B cell (primary cell): Measurements from ENCODE around the gene APRT. TPM values are rescaled to one million over a fixed set of nuclear protein-coding genes. Genes with fewer than 3 reads are reported as not detected.

Experiments used
- ATAC-seq: fragments of 200-7000 bp; cut with Tn5 transposase; one replicate; pipeline ENCODE4 v1.10.0; 2021; ENCODE audit warnings: low read depth, mild to moderate bottlenecking, moderate number of reproducible peaks, moderate library complexity
- CTCF ChIA-PET: fragments of 350-600 bp; sonication (Branson Sonifier 250); formaldehyde crosslinking; loops from one replicate; lab custom pipeline; 2021; ENCODE audit warnings: antibody characterized with exemption, inconsistent platforms; lab: Charles Lee
- POLR2A ChIA-PET: fragments of 350-600 bp; sonication (Branson Sonifier 250); formaldehyde crosslinking; loops from one replicate; lab custom pipeline; 2021; ENCODE audit warnings: antibody characterized with exemption; lab: Charles Lee
- DNase-seq: peaks from one replicate; pipeline ENCODE4 v3.0.0; 2013
- H2AFZ ChIP-seq: 2 replicates; pipeline ENCODE4 v1.6.1; 2012; ENCODE audit warnings: mild to moderate bottlenecking, low read depth, low read length; ENCODE audit not compliant: insufficient read depth, poor library complexity, severe bottlenecking
- H3K27ac ChIP-seq, 2 donors: 1 replicate in 1 of 2; 2 replicates in 1 of 2; pipeline ENCODE4 v1.5.1; 2012 to 2013; ENCODE audit warnings: low read length in 2 of 2, mild to moderate bottlenecking in 2 of 2, moderate library complexity in 1 of 2
- H3K27me3 ChIP-seq, 4 experiments: fragments of 200-600 bp in 1 of 4; sonication (generic) in 1 of 4; replicated peaks in 1 of 4; 1 replicate in 2 of 4; 2 replicates in 2 of 4; pipeline versions ENCODE4 v1.6.1 to v1.7.0; 2013 to 2016; ENCODE audit warnings: low read length in 3 of 4, mild to moderate bottlenecking in 2 of 4, mixed read lengths in 1 of 4, moderate library complexity in 1 of 4; ENCODE audit not compliant: insufficient read depth in 4 of 4, control insufficient read depth in 3 of 4; ENCODE audit errors: control extremely low read depth in 1 of 4
- H3K36me3 ChIP-seq, 2 experiments: replicated peaks in 1 of 2; 1 replicate in 1 of 2; 2 replicates in 1 of 2; pipeline versions ENCODE4 v1.6.1 to v1.7.1; 2013; ENCODE audit warnings: low read length in 1 of 2; ENCODE audit not compliant: insufficient read depth in 2 of 2, control insufficient read depth in 1 of 2; ENCODE audit errors: control extremely low read depth in 1 of 2, extremely low read depth in 1 of 2
- H3K4me1 ChIP-seq, 2 donors: fragments of 200-600 bp in 1 of 2; sonication (generic) in 1 of 2; 1 replicate in 1 of 2; 2 replicates in 1 of 2; pipeline versions ENCODE4 v1.5.1 to v1.6.1; 2013 to 2017; ENCODE audit warnings: low read length in 2 of 2; ENCODE audit not compliant: control insufficient read depth in 2 of 2, insufficient read depth in 2 of 2
- H3K4me2 ChIP-seq: replicated peaks from 2 replicates; pipeline ENCODE3; 2012; ENCODE audit warnings: mild to moderate bottlenecking, low read depth, low read length; ENCODE audit not compliant: poor library complexity, severe bottlenecking
- H3K4me3 ChIP-seq, 5 experiments: fragments of 200-600 bp in 1 of 5; sonication (generic) in 1 of 5; 1 replicate in 3 of 5; 2 replicates in 2 of 5; pipeline versions ENCODE4 v1.5.1 to v1.7.0; 2011 to 2016; ENCODE audit warnings: low read length in 4 of 5, mild to moderate bottlenecking in 4 of 5, low read depth in 2 of 5, control low read depth in 1 of 5, moderate library complexity in 1 of 5; ENCODE audit not compliant: insufficient read depth in 1 of 5; ENCODE audit errors: control extremely low read depth in 1 of 5, extremely low read depth in 1 of 5
- H3K79me2 ChIP-seq: fragments of 200-600 bp; sonication (generic); one replicate; pipeline ENCODE4 v1.6.0; 2016; ENCODE audit warnings: low read length; ENCODE audit not compliant: control insufficient read depth, insufficient read depth
- H3K9ac ChIP-seq: fragments of 200-600 bp; sonication (generic); 2 replicates; pipeline ENCODE4 v1.6.1; 2017; ENCODE audit warnings: mild to moderate bottlenecking, low read length, moderate library complexity
- H3K9me3 ChIP-seq, 3 donors: one replicate each; pipeline versions ENCODE4 v1.6.1 to v1.7.1; 2013; ENCODE audit warnings: low read length in 2 of 3; ENCODE audit not compliant: control insufficient read depth in 2 of 3, insufficient read depth in 1 of 3; ENCODE audit errors: control extremely low read depth in 1 of 3
- H4K20me1 ChIP-seq: 2 replicates; pipeline ENCODE4 v1.6.0; 2012; ENCODE audit warnings: mild to moderate bottlenecking, low read length; ENCODE audit not compliant: insufficient read depth, control insufficient read depth, poor library complexity, severe bottlenecking
- H3K27ac Mint-ChIP-seq: one replicate; pipeline ENCODE4 v1.8.0; 2021; ENCODE audit warnings: mixed read lengths
- H3K27me3 Mint-ChIP-seq: one replicate; pipeline ENCODE4 v1.8.0; 2021; ENCODE audit warnings: mixed read lengths
- H3K4me1 Mint-ChIP-seq: one replicate; pipeline ENCODE4 v1.8.0; 2021; ENCODE audit warnings: mixed read lengths
- H3K4me3 Mint-ChIP-seq: one replicate; pipeline ENCODE4 v1.8.0; 2021; ENCODE audit warnings: mixed read lengths
- H3K9me3 Mint-ChIP-seq: one replicate; pipeline ENCODE4 v1.8.0; 2022; ENCODE audit warnings: mixed read lengths; ENCODE audit not compliant: insufficient read depth
- EZH2 ChIP-seq: IDR thresholded peaks from 2 replicates; pipeline ENCODE4 v1.6.1; 2012; ENCODE audit warnings: borderline replicate concordance, low read depth, mild to moderate bottlenecking, moderate library complexity, low read length; ENCODE audit not compliant: insufficient read depth, poor library complexity, severe bottlenecking
- WGBS: methylation state at CpG from one replicate; pipeline ENCODE4 v1.1.5; 2013; ENCODE audit warnings: missing lambda C conversion rate; ENCODE audit not compliant: insufficient coverage; 5-methylcytosine and 5-hydroxymethylcytosine counted together
- intact Hi-C: fragments of 100-400 bp; cut with micrococcal nuclease; formaldehyde crosslinking; loops from one replicate; pipeline ENCODE4 v1.10.0; 2022
- polyA plus RNA-seq: library from polyadenylated mRNA; depleted of rRNA; stranded (reverse); fragments of >200 nt; gene quantifications from 2 replicates; pipeline ENCODE4 v1.2.3, GENCODE V29; 2012
- total RNA-seq, 2 donors: library from RNA; stranded (reverse); fragments of 120-200 nt in 1 of 2; gene quantifications; 1 replicate in 1 of 2; 2 replicates in 1 of 2; pipeline versions ENCODE4 v1.2.3 to v1.2.4, GENCODE V29; 2013 to 2022
- TF ChIP-seq, protein P1 (sequence below): fragments of 200-600 bp; IDR thresholded peaks from one replicate; pipeline ENCODE4 v1.8.0; 2022; ENCODE audit warnings: antibody characterized with exemption, mild to moderate bottlenecking

Gene APRT
- total and polyA plus RNA-seq, 2 donors (not counting 1 experiment from before 2014, with no cell fraction given), result 124 to 161 TPM

DNA sequence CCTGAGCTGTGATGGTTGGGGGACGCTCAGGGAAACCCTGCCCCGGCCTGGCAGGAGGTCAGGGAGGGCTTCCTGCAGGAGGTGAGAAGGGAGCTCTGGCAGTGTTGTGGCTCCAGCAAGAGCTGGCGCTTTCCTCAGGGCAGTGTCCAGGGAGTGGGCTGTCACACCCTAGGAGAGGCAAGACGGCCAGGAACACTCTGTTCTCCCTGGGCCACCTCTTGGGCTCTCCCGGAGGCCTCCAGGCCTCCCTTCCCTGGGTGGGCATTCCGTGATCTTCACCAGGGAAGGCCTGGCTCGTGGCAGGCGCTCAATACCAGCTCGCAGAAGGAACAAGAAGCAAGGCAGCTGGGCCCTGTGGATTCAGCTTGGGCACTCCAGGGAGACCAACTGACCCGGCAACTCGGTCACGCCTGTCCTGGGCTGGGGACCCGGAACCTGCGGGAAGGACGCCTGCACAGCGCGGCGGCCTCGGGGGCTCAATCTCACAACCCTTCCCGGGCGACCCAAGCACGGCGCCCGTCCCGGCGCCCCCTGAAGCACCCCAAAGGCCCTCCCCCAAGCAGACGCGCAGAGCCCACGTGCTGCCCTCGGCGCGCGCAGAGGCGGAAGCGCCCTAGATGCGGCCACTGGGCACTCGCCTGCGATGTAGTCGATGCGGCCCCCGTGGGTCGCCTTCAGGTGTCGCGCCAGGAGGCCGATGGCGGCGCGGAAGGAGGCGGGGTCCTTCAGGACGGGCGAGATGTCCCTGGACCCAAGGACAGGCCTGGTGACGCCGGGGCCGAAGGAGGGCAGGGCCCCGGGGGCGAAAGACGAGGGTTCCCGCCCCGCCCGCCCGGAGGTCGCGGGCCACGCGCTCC is 588 bp downstream of the APRT start:
- Mint-ChIP-seq H3K27me3 (no peaks in the 10 kb centered on the region), H3K4me3 (peak overlapping the region; percentile 92), H3K9me3 (no peaks in the 10 kb centered on the region), H3K27ac (peak overlapping the region; percentile 96), H3K4me1 (peaks cover 19% of the 10 kb centered on the region)
- peak overlapping the region; percentile 61 to 65 for H3K27ac ChIP-seq
- peaks cover 11 to 26% of the 10 kb centered on the region in 2 donors for H3K4me1 ChIP-seq
- H3K4me3 ChIP-seq, result peak overlapping the region; percentile 45 to 90 (median 77)
- DNase-seq (peak; percentile 82), ATAC-seq (peak; percentile 40)
- CTCF ChIA-PET, result interaction anchor here (0.9 to 3.9 kb wide), 12 partner anchors 10 to 406 kb away, joined by 3 to 23 read pairs (median 4); partner anchors contain the start of genes GALNS, TRAPPC2L and ZNF778
- H3K9me3 ChIP-seq, result no peaks in the 10 kb centered on the region
- H3K4me2 ChIP-seq, result peak overlapping the region; percentile 99
- no peaks in the 10 kb centered on the region for H3K27me3 ChIP-seq
- peak overlapping the region; percentile 79 for H3K9ac ChIP-seq
- intact Hi-C loops, result loop anchor here (1.0 kb wide), 1 partner anchor 406 kb away; the partner anchor contains the start of gene ZNF778
- H3K36me3 ChIP-seq, result peaks cover 0 to 23% of the 10 kb centered on the region in 2 experiments
- H4K20me1 ChIP-seq, result peaks cover 39% of the 10 kb centered on the region
- peak overlapping the region; percentile 78 for H2AFZ ChIP-seq
- H3K79me2 ChIP-seq, result peaks cover 15% of the 10 kb centered on the region
- 2% methylated on average over 65 of the region's 65 CpGs for WGBS
- POLR2A ChIA-PET, result interaction anchor here (0.7 to 2.3 kb wide), 7 partner anchors 10 to 406 kb away, joined by 3 to 11 read pairs (median 5); partner anchors contain the start of genes GALNS, TRAPPC2L and ZNF778
- TF ChIP-seq EZH2, result no peak
- TF ChIP-seq, protein P1, sequence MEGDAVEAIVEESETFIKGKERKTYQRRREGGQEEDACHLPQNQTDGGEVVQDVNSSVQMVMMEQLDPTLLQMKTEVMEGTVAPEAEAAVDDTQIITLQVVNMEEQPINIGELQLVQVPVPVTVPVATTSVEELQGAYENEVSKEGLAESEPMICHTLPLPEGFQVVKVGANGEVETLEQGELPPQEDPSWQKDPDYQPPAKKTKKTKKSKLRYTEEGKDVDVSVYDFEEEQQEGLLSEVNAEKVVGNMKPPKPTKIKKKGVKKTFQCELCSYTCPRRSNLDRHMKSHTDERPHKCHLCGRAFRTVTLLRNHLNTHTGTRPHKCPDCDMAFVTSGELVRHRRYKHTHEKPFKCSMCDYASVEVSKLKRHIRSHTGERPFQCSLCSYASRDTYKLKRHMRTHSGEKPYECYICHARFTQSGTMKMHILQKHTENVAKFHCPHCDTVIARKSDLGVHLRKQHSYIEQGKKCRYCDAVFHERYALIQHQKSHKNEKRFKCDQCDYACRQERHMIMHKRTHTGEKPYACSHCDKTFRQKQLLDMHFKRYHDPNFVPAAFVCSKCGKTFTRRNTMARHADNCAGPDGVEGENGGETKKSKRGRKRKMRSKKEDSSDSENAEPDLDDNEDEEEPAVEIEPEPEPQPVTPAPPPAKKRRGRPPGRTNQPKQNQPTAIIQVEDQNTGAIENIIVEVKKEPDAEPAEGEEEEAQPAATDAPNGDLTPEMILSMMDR, result no peak
